Stimulated activated CD8-positive, alpha-beta memory T cell treated with anti-CD3 and anti-CD28 coated beads, Interleukin-12 subunit alpha, Interleukin-12 subunit beta, amount 100 ng/mL, for 1 hour (primary cell): ENCODE measurements around the gene SLC41A3.

Experiments
- DNase-seq: peaks from one replicate; pipeline ENCODE4 v3.0.0-alpha.2; 2020; ENCODE audit warnings: low read depth

The SLC41A3 gene

DNA sequence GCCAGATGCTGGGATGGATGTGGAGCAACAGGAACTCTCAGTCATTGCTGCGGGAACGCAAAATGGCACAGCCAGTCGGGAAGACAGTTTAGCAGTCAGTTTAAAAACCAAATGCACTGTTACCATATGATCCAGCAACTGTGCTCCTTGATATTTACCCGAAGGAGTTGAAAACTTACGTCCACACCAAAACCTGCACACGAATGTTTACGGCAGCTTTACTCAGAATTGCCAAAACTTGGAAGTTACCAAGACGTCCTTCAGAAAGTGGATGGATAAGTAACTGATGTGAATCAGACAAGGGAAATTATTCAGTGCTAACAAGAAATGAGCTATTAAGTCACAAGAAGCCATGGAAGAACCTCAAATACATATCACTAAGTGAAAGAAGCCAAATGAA is 36.1 kb upstream of the SLC41A3 start:
- DNase-seq, result no peak

DNA sequence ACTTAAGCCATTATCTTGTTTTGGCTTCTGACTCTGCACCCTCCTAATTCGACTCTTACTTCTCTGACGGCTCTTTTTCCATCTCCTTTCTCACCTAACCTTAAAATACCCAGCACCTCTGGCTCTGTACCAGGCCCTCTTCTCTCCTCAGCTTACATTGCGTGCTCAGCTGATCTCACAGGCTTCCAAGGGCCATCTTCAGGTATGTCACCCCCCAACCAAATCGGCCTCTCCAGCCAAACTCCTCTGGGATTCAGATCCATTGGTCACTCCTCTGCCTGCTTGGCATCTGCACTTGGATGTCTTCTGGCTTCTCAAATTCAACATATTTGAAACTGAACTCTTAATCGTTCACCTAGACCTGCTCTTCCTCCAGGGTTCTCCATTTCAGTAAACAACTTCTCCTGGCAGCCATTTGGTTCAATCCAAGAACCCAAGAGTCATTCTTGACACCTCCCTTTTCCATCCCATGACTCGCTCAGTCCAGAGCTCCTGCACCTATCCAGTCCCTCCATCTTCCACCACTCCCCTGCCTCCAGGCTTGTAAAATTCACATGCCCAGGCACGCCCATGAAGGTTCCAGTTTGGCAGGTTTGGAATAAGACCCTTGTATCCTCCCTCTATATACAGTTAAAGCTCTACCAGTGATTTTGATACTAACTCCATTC is 35.2 kb upstream of the SLC41A3 start:
- no peak for DNase-seq

DNA sequence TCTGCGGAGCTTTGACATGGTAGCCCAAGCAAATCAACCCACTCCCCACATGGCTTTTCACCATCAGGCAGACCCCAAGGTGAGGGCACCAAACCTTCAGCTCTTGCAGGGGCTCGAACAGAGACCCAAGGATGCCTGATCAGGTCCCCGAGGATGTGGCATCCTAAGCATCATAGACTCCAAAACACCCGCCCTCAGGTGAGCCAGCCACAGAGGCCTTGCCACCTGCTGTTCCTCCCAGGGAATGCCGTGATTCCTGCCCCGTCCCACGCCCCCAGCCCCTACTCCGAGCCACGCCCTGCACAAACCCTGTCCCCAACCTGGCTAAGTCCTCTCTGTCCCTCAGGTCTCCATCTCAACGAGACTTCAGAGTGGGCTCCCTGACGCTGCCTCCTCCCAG is 34.7 kb upstream of the SLC41A3 start:
- no peak for DNase-seq

DNA sequence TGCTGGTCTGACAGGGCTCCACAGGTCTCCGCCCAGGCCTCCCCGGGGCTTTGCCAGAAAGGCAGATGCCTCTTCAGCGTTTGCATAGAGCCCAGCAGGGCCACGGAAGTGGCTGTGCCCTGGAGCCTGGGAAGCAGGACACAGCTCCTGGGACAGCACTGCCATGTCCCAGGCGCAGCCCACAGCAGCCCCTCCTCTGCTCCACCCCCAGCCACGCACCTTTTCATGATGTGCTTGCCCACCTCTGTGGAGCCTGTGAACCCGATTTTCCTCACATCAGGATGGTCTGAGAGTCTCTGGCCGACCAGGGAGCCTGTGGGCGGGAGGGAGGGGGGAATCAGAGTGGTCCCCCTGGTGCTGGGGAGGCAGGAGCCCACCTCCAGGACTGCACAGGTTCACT is 33.9 kb upstream of the SLC41A3 start:
- no peak for DNase-seq

DNA sequence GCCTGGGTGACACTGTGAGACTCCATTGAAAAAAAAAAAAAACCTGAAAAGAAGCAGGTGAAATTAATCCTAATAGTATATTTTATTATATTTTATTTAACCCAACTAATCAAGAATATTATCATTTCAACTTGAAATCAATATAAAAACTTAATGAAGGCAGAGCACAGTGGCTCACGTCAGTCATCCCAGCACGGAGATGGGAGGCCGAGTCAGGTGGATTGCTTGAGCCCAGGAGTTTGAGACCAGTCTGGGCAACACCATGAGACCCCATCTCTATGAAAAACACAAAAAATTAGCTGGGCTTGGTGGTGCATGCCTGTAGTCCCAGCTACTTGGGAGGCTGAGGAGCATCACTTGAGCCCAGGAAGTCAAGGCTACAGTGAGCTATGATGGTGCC is 33.3 kb upstream of the SLC41A3 start:
- no peak for DNase-seq

DNA sequence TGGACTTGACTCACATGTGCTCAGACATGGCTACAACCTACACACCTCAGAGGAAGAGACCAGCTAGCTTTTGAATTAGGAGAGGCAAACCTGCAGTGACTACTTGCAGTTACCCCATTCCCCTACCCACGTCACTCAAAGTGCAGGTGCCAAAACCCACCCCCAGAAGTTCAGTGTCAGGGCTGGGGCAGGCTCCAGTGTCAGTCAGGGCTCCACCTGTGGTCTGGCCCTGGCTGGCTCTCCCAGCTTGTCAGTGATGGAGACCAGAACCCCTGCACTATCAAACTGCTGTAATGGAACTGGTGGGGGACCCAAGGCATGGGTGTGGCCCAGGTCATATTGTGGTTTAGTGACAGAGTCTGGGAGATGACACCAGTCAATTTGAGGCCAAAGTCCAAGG is 32.6 kb upstream of the SLC41A3 start:
- no peak for DNase-seq

DNA sequence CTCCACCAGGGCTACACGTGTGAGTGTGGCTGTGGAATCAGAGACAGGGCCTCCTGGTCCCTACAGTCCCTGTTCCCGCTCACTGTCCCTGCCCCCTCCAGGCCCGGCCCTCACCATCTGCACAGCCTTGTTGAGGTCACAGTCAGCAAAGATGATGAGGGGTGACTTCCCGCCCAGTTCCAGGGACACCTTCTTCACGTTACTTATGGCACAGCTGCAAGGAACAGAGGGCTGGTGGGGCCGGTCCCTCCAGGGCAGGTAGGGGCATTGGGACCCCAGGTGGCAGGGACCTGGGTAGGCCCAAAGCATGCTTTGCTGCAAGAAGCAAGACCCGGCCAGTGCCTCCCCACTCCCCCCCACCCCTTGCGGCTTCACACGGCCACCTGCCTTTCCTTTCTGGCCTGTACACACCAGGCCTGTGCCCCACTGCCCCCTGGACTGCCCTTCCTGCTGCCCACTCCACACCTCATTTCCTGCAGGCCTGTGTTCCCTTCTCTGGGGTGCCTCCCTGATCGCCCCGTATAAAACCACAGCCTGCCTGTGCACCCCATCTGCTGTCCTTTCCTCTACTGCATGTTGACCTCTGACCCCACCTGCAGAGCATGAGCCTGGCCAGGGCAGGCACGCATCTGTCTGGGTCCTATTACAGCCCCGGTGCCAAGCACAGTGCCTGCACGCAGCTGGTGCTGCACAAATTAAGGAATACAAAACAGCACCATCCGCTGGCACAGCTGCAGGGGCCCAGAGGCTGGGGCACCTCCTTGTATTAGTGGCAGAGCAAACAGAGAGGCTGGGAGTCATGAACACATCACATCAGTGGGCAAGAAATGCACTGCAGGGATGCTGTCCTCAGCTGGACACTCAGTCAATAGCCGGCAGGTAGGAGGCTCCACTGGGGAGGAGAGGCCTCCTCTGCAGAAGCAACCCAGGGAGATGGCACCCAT is 30.8 kb upstream of the SLC41A3 start:
- DNase-seq, result no peak

DNA sequence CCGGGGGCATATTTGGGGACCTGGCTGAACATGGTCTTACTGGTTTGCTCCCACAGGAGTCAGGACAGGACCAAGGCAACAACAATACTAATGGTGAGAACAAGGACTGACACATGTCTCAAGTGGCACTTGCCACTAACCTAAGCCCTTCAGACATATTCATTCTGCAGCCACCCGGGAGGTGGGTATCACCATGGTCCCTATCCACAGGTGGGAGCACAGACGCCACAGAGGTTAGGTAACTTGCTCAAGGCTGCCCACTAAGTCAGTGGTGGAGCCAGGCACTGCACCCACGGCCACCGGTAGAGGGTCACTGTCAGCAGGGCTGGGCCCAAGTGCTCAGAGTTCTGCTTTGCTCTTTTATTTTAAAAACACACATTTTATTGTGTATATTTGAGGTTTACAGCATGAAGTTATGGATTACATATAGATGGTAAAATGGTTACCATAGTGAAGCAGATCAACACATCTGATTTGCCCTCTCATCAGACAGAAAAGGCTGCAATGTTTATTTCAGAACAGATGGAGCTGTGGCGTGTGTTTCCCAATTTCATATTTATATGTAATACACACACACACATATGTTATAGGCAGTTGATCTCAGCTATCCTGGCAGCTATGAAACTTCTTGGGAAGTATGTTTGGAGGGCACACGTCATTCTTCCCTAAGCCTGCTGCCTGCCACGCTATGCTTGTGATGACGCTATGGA is 30.0 kb upstream of the SLC41A3 start:
- no peak for DNase-seq

DNA sequence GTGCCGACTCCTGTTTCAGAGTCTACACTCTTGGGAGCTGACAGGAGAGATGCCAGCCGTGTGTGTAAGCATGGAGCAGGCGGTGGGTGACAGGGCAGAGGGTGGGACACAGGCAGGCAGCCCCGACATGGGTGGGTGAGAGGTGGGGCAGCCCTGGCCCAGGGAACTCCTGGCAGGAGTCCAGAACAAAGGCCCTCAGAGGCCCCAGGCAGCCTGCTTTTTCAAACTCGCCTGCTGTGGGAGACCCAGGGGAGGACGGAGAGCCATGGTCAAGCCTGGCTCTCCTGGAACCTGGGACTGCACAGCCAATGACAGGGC is 29.3 kb upstream of the SLC41A3 start:
- no peak for DNase-seq

DNA sequence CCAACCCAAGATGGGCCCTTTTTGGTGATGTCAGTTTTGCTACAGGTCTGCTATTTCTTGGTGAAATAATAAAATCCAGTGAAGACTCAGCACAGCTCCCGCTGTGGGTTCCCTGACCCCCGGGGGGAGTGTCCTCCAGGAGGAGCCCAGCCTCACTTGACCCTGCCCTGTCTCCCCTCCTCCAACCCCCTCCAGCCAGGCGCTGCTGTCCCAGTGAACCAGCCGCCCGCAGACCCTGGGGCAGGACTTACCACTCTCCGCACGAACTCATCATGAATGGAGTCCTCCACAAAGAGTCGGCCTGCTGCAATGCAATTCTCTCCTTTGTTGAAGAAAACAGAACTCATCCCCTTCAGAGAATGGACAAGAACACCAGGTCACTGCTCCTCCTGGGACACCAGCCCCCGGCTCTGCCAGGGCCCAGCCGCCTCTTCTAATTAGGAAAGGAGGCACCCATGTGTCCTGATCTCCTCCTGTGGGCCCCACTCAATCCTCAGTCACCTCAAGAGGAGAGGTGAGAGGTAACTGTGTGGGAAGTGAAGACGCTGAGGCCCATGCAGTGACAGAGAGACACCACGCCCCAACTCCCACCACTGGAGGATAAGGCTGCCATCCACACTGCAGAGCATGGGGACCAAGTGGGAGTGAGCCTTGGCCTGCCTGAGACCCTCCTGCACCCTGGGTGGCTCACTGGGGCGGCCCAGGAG is 28.8 kb upstream of the SLC41A3 start:
- DNase-seq, result no peak

DNA sequence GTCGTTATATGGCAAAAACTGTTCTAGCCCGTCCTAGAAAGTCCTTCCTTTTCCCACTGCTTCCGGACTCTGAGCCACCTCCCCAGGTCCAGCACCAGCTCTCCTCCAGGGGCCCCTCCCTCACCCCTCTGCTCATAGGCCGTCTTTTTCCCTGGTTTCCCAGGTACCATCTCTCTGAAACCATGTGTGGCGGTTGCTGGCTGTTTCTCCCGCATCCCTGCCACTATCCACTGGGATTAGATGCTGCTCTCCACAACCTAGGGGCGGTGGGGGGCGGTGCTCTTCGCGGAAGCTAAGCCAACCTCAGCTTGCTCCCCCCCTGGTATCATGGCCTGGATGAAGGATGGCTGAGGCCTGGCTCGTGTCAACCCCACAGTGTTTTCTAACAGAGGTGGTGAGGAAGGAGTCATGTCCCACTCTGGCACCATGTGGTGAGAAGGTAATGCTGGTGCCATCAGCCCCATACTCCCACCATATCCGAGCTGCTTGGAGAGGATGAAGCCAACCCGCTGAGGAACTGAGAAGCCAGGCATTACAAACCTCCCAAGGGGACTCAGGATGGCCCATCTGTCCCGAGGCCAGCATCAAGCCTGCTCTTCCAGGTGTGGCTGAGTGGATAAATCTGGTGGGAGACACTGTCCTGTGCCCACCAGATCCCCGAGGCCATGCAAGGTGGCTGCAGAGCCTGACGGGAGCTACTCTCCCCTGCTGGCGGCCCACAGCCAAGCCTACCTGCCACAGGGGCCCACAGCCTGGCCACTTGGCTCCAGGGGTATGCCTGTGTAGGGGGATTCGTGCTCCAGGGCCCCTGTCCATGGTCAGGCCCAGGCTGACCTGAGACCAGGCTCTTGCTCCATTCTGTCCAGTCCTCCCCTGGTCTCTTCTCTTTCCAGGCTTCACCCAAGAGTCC is 27.9 kb upstream of the SLC41A3 start:
- no peak for DNase-seq

DNA sequence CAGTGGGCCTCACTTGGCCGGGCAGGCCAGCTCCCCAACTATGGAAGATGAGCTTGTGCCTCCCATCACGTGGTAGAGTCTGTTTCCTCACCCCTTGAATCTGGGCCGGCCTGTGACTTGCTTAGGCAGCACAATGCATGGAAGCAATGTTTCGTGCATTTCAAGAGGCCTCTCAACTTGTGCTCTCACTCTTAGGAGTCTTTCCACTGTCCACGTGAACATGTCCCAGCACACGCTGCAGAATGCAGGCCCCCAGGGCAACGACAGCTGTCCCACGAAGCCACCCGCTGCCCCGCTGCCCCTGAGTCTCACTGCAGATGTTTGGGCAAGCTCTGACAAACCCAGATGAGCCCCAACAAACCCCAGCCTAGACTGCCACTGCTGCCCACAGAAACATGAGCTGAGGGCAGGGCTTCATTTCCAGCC is 27.2 kb upstream of the SLC41A3 start:
- no peak for DNase-seq

DNA sequence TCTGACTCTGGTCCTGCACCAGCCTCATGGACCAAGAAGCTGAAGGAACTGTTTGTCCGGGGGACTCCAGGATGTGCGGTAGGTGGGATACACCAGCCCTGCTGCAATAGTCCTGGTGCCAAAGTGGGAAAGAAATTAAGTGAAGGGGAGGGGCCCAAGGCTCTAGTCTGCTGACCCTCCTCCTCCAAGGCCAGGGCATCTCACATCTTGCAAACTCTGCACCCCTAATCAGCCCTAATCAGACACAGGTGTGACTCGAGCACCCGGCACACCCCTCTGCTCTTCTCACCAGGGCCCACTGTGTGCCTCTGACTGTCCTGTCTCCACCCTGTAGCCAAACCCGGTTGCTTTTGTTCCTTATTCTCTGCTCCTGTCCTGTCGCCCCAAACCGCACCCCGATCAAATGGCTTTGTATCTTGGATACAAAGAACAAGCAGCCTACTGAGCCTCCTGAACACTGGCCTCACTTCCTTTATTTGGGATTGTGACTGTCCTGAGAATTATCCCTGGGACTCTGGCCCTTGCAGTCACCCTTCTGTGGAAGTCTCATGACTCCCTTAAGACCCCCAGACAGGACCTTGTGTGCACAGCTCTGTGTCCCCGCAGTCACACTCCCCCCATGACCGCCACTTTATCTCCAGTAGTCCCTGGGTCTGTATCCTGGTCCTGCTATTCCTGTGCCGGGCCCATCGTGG is 26.7 kb upstream of the SLC41A3 start:
- DNase-seq, result no peak

DNA sequence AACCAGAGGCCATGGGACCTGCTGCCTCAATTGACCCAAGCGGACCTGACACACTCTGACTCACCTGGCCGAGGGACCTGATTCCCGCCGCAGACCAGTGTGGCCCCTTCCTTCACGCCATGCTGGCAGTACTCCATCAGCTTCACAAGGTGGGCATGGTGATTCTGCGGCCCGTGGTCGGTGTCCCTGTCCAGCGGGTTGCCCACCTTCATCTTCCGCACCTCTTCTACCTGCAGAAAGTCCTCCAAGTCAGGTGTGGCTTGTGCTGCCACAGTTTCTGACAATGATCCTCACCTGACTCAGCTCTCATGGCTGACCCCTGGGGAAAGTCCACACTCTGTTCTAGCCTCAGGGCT is 25.9 kb upstream of the SLC41A3 start:
- no peak for DNase-seq

DNA sequence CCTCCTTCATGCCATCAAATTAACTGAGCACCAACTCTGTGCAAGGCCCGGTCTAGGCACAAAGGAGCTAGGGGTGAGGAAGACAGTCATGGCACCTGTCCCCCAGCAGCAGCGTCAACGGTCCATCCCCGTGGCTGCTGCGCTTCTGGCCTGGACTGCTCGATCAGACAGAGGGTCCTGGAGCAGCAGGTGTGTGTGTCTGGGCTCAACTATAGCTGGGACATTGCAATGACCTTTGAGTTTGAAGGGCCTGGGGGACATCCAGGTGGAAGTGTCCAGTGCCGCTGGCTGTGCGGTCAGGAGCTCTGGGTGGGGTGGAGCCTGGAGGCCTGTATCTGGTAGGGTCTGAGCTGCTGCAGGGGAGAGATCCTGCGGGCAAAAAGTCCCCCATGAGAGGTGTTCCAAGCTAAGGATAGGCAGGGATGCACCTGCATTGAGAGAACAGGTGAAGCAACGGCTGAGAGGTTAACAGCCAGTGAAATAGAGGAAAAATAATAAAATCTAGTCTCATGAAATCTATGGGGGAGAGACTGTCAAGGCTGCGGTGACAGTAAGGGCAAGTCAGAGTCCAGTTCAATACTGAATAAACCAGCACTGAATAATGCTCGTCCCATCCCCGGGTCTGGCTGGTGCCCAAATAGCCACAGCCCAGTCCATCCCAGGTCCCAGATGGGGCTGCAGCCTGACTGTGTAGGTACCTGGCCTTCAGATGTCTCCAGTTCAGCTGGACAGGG is 25.4 kb upstream of the SLC41A3 start:
- DNase-seq, result no peak

DNA sequence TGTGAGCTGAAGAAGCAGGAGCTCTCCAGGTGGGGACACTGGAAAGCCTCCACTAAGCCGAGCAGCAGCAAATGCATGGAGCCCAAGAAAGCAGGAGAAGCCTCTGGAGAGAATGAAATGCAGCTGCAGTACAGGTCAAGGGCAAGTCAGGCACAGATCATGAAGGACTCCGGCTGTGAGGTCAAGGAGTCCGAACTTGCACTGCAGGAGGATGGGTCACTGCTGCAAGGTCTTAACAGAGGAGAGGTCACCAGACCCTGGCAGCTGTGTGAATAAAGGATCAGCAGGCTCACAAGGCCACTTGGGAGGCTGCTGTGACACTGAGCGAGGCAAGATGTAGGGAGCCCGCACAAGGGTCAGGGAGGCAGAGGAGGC is 24.7 kb upstream of the SLC41A3 start:
- DNase-seq, result no peak

DNA sequence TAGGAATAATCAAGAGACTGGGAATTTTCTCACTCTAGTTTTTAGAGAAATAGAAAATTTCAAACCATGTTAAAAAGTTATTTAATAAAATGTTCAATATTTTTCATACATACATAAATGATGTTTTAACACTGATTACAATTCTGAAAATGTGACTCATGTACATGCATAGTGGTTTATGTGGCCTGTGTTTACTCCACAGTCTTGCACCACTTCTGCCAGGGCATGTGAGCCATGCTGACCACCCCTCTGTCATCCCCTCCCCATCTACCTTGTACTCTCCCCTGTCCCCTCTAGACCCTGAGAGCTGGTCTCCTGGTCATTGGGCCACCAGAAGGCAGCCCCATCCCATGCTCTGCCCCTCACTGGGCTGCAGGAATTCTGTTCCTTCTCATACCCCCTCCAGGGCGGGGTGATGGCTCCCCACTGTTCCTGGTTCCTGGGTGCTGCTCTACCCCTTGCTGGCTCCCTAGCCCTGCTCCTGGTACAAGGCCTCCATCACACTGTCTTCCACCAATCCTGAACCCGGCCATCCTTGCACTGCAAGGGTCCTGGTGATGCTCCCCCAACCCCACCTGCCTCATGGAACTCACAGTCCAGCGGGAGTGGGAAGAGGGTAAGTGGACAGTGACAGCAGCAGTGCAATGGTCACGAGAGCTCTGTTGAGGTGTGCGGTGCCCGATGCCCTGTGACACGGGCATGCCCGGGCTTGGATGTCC is 24.2 kb upstream of the SLC41A3 start:
- DNase-seq, result no peak

DNA sequence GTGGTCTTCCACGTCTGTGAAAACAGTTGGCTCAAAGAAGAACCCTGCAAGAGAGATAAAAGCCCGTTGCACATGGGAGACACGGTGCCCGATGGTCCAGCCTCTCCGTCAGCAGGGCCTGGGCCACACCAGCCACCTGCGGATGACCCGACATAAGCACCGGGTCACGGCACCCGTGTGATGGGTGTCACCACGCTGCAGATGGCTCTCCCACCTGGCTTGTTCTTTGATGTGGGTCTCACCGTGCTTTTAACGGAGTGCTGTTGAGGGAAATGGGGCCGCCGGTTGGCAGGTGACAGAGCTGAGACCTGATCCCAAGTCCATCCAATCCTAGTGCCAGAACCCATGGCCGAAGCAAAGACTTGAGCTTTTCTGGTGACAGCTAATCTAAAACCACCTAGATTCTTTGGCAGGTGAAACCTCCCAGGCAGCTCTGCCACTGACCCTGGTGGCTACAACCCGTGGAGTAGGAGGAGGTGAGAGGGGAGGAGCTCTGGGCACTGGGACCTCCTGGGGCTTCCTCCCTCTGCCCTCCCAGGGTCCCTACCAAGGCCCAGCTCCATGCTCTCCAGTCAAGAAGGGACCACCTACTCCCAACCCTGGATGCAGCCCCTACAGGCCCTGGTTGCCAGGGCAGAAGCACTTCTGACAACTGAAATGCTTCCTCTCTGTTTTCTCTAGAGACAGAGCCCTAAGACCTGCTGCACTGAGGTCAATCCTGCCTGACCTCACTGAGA is 23.4 kb upstream of the SLC41A3 start:
- no peak for DNase-seq
